GM18502 (cell line): ENCODE measurements around the gene LKAAEAR1.

Source experiments
- ATAC-seq: cut with Tn5 transposase; IDR thresholded peaks from one replicate; pipeline ENCODE4 v1.9.1; 2021; ENCODE audit warnings: mild to moderate bottlenecking; ENCODE audit not compliant: unreplicated experiment, poor library complexity

Gene LKAAEAR1

DNA sequence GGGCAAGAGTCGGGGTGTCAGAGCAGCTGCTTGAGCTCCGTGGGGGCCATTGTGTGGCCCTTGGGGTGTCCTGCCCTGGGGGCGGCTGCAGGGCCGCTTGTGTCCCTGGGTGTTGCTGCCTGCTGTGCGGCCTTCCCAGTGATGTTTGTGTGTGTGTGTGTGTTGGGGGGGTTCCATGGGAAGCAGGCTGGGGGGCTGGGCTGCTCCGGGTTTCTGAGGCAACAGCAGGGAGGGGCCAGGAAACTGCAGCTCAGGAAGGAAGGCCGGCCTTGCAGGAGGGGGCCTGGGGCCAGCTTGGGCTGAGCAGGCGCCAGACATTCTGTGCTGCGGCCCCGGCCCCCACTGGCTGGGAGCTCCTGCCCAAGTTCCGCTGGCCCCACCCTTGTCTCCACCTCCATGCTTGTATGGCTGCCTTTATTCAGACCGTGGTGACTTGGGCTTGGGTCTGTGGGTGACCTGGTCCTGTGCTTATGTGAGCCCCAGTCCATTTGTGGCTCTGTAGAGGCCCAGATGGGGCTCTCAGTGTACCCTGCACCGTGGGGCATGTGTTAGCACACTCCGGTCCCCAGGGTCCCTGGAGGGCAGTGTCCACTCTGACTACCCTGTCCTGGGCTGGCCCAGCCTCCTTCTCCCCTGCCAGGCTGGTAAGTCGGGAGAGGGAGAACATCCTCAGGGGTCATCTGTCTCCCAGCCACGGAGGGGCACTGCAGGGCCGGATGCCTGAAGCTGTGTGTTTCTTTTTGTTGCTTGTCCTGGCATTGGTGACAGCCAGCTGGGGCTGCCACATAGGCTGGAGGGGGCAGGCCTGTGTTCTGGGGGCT, 30.1 kb downstream of the LKAAEAR1 start:
- ATAC-seq = no peak

- ATAC-seq = no peak
Measured at GRCh38 chr20:64052987-64053840, 31.0 kb downstream of the LKAAEAR1 start.

DNA sequence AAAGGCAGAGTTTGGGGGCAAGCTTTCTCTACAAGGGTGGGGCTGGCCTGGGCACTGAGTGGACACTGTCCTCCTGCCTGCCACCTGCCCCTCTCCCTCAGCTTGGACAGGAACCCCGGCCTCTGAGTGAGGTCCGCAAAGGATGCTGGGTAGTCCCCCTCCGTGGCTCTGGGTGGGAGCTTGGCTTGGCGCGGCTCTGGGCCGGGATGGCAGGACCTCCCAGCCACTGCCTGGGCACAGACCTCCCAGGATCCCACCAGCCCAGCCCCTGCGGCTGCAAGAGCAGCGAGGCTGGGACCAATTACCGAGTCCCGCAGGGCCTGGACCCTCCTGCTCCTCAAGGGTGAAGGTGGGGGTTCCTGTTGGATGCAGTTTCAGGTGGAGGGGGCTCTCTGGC, 31.9 kb downstream of the LKAAEAR1 start:
- no peak for ATAC-seq

- no peak for ATAC-seq
Measured at GRCh38 chr20:64051561-64052325, 32.5 kb downstream of the LKAAEAR1 start.

DNA sequence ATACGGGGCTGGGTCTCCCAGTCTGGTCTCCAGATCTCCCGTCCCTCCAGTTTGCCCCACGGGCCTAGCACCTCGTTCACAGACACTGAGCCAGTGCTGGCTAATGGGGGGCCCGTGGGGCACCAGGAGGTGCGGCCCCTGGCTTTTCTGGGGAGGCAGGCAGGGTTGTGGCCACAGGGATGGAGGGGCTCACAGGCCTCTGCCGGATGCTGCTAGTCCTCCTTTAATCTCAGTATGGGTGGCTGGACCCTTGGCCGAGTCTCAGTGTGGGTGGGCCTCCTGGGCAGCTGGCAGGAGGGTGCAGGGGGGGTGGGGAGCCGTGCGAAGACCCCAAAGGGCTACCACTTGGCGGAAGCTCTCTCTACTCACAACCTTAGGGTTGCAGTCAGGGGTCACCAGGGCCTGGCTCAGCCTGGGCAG, 33.2 kb downstream of the LKAAEAR1 start:
- no peak for ATAC-seq

DNA sequence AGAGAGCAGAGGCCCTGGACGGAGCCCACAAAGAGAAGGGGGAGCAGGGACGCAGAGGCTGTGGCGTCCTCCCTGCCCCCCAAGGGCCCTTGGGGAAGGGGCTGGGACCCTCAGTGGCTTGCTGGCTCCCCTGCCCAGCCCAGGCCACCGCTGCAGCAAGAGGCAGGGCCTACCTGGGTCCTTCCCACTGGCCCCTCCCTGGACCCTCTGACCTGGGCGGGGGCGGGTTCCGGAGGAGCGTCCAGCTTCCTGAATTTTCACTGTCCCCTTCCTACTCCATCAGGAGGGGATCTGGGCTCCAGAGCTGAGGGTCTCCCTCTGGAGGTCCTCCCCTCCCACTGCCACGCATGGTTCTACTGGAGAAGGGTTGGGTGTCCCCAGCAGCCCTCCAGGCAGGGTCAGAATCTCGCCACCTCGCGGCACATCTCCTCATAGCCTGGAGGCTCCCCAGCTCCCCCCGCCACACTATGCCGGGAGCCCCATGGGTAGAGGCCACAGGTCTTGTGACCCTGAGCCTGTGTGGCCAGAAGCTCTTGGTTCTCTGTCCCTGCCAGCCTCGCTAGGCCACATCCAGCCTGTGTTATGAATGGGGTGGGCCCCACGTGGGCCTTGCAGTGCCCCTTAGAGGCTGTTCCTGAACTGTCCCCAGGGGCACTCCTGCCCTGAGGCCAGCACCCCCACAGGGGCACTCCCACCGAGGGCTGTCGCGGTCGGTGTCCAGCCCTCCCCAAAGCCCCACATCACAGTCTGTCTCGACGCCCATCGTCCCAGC, 33.8 kb downstream of the LKAAEAR1 start:
- no peak for ATAC-seq

DNA sequence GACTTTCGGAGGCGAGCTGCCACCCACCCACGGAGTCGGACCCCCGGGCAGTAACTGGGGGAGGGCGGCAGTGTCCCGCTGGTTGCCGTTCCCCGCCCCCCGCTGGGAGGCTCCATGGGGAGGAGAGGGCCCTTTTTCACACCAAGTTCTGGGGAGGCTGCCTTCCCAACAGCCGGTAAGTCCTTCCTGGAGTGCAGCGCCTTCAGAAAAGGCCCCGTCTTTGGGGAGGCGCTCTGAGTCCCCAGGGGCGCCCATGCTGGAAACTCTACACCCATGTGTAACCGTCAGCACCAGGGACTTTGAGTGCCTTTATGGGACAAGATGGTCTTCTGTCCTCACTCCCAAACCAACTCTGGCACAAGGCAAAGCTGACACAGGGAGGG, 34.3 kb downstream of the LKAAEAR1 start:
- ATAC-seq = no peak

DNA sequence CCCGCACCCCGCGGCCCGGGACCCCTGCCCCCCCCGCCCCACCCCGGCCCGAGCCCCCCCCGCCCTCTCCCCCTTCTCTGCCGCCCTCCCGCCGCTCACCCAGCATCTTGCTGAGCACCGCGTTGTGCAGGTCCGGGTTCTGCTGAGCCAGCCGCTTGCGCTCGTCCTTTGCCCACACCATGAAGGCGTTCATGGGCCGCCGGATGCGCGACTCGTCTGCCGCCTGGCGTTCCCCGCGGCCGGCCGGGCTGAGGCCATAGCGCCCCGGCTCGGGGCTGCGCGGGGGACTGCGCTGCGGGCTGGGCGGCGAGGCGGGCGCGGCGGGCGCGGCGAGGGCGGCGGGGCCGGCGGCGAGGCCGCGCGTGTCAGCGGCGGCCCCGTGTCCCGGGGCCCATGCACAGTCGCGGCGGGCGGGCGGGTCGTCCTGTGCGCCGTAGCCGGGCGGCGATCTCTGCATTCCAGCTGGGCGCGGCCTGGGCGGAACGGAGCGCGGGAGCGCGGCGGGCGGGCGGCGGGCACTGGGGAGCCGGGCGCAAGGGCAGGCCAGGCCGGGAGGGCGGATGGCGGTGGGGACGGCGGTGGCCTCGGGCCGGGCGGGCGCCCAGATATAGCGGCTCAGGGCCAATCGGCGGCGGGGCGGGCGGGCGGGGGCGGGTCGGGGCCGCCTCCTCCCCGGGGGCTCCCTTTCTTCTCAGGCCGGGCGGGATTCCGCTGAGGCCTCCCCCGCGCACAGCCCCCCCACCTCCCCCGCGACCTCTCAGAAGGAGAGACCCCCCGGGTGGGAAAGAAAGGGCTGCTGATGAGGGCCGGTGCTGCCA, 34.9 kb downstream of the LKAAEAR1 start, which contains the start of gene SOX18:
SOX18 (minus strand) TSS at position 580 of the 818 bp plus-strand sequence; CDS start at position 457, 123 bp downstream.
- no peak for ATAC-seq

- ATAC-seq = no peak
Measured at GRCh38 chr20:64048402-64049044, 35.7 kb downstream of the LKAAEAR1 start.

DNA sequence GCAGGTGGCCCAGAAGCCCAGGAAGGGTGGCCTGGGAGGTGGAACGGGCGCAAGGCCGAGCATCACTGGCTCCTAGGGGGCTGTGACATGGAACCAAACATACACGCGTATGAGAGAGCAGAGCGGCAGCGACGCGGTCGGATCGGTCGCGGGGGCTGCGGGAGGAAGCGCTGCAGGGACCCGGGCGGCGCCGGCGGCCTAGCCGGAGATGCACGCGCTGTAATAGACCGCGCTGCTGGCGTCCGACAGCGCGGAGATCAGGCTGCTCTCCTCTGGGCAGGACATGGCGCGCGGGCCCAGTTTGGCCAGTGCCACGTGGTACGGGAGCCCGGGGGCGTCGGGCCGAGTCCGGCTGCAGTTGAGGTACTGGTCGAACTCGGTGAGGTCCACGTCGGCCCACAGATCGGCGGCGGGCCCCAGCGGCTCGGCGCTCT, 36.2 kb downstream of the LKAAEAR1 start:
- no peak for ATAC-seq

DNA sequence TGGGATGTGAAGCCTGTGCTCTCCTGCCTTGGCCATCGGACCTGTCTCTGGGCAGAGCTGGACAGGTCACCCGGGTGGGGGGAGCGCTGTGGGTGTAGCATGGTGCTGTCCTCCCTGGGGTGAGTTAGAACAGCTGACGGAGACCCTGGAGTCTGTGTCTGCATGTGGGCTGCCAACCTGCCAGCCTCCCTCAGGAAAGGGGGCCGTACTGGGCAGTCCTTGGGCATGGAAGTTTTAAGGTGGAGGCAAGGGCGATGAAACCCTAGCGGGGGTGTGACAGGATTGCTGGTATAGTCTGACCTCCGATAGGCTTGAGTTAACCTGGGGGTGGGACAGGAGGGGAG, 37.2 kb downstream of the LKAAEAR1 start:
- no peak for ATAC-seq

DNA sequence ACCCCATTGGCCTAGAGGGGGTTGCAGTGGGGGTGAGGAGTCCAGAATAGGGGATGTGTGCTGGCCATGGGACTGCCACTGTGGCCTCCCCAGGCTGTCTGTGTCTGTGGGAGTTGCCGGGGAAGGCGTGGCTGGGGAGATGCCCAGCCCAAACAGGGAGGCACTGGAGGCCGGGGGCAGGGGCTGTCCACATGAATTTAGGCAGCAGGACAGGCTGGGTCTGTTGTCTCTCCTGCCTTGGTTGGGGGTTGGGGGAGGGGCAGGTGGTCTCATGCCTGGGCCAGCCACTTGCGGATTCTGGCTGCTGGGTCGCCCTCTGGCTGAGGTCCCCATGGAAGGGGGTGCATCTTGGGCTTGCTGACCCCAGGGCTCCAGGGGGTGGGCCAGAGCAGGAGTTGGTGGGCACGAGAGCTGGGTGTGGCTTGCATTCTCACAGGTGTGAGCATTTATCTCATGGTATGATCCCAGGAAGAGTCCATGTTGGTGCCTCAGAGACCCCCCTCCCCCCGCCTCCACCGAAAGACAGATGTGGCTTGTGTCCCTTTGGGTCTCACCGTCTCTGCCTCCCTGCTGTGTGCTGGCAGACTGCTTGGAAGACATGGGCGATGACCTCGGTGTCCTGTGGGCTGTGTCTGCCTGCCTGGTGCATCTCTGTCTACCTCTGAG, 38.7 kb downstream of the LKAAEAR1 start:
- no peak for ATAC-seq

- no peak for ATAC-seq
Measured at GRCh38 chr20:64044484-64045247, 39.5 kb downstream of the LKAAEAR1 start.

GRCh38 chr20:64043768-64044167, 40.4 kb downstream of the LKAAEAR1 start:
- ATAC-seq = no peak

DNA sequence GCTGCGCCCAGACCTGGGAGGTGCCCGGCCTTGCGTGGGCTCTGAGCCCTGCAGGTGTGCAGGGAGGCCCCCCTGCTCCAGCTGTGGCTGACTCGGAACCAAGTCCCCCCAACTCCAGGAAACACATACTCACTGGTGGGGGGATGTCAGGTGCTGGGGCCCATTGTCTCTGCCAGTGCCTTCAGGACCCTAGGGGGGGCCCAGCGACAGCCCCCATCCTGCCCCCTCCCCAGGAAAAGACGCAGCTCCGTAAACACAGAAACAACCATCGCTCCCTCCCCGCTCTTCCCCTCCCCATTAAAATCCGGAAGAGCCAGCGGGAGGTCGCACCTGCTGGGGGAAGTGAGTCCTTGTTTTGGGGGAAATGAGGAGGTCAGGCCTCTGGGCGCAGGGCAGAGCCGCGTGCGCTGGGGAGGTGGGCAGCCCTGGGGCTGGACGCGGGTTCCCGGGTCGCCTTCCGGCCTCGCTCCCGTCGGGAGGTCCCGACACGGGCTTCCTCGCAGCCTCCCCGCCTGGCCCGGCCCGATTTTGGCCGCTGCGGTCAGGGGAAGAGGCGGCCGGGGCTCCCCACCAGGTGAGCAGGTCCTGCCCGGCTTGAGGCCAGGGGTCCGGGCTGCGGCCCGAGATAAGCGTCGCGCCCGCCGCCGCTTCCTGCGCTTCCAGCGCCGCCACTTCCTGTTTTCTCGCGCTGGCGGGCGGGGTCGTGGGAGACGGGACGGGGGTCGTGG, 42.0 kb downstream of the LKAAEAR1 start:
- no peak for ATAC-seq

GRCh38 chr20:64041781-64042053, 42.5 kb downstream of the LKAAEAR1 start:
- ATAC-seq = no peak
